Loucy (cell line): ENCODE data around the gene MBNL1.

ENCODE experiments used
- EZH2phosphoT487 ChIP-seq: fragments of 200-600 bp; IDR thresholded peaks from 2 replicates; pipeline ENCODE4 v1.6.1; 2018; ENCODE audit warnings: antibody characterized with exemption, mild to moderate bottlenecking, moderate library complexity, borderline replicate concordance
- TF ChIP-seq, protein P1 (sequence below): fragments of 200-600 bp; sonication (generic); conservative IDR thresholded peaks from 2 replicates; pipeline ENCODE4 v1.5.1; 2014; ENCODE audit warnings: mild to moderate bottlenecking, antibody characterized with exemption, low read length

DNA sequence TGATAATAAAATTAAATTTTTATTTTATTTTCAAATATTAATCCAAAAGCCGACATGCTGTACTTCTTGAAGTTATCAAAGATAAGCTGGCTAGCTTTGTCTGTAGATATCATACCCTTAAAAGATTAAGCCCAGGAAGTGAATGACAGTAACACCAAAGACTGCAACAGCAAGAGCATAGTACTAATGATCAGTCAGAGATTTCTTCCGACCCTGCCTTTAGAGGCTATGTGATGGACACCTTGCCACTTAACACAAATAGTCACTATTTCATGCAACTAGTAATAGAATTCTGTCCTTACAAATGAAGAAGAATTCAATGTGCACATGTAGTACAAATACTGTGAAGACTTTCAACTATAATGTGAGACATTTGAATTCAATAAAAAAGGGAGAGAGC lies 9.3 kb upstream of the MBNL1 start:
- TF ChIP-seq, protein P1, sequence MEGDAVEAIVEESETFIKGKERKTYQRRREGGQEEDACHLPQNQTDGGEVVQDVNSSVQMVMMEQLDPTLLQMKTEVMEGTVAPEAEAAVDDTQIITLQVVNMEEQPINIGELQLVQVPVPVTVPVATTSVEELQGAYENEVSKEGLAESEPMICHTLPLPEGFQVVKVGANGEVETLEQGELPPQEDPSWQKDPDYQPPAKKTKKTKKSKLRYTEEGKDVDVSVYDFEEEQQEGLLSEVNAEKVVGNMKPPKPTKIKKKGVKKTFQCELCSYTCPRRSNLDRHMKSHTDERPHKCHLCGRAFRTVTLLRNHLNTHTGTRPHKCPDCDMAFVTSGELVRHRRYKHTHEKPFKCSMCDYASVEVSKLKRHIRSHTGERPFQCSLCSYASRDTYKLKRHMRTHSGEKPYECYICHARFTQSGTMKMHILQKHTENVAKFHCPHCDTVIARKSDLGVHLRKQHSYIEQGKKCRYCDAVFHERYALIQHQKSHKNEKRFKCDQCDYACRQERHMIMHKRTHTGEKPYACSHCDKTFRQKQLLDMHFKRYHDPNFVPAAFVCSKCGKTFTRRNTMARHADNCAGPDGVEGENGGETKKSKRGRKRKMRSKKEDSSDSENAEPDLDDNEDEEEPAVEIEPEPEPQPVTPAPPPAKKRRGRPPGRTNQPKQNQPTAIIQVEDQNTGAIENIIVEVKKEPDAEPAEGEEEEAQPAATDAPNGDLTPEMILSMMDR: no peak
- TF ChIP-seq EZH2phosphoT487: no peak
